A673 (cell line): ENCODE measurements around the gene ATP6V1F. TPM values are rescaled to one million over a fixed set of nuclear protein-coding genes. Genes with fewer than 3 reads are reported as not detected.

Experiments
- BruUV-seq: library from RNA; stranded (reverse); fragments of 400-500 nt; replicated peaks from 2 replicates; lab custom pipeline; 2021; lab: Mats Ljungman, UMichigan
- CTCF ChIA-PET: fragments of 300-600 bp; sonication (Branson Sonifier 250); formaldehyde crosslinking; loops from one replicate; lab custom pipeline; 2022; ENCODE audit warnings: antibody characterized with exemption; lab: Charles Lee
- POLR2A ChIA-PET: fragments of 300-600 bp; sonication (Branson Sonifier 250); formaldehyde crosslinking; loops from one replicate; lab custom pipeline; 2022; ENCODE audit warnings: antibody characterized with exemption; ENCODE audit not compliant: low non-redundant PET; lab: Charles Lee
- DNase-seq: peaks from one replicate; pipeline ENCODE4 v3.0.0-alpha.2; 2015; ENCODE audit warnings: low spot score
- H3K27ac ChIP-seq: fragments of 200-600 bp; sonication (generic); 2 replicates; pipeline ENCODE4 v1.5.1; 2016; ENCODE audit warnings: mixed run types, low read depth, mild to moderate bottlenecking, mixed read lengths, antibody characterized with exemption, low read length; ENCODE audit not compliant: poor library complexity, severe bottlenecking
- H3K27me3 ChIP-seq: fragments of 200-600 bp; sonication (generic); replicated peaks from 2 replicates; pipeline ENCODE4 v1.6.1; 2017; ENCODE audit warnings: mixed run types, low read depth, mild to moderate bottlenecking, mixed read lengths, antibody characterized with exemption, low read length; ENCODE audit not compliant: insufficient read depth, poor library complexity
- H3K36me3 ChIP-seq: fragments of 200-600 bp; sonication (generic); 2 replicates; pipeline ENCODE4 v1.6.1; 2016; ENCODE audit warnings: mixed run types, mild to moderate bottlenecking, mixed read lengths, antibody characterized with exemption, low read length; ENCODE audit not compliant: insufficient read depth, poor library complexity, severe bottlenecking
- H3K4me1 ChIP-seq: fragments of 200-600 bp; sonication (generic); 2 replicates; pipeline ENCODE4 v1.6.1; 2017; ENCODE audit warnings: mixed run types, mild to moderate bottlenecking, mixed read lengths, antibody characterized with exemption, low read length; ENCODE audit not compliant: insufficient read depth, poor library complexity, severe bottlenecking
- H3K4me3 ChIP-seq: fragments of 200-600 bp; sonication (generic); 2 replicates; pipeline ENCODE4 v1.5.1; 2016; ENCODE audit warnings: low read depth, mixed run types, mild to moderate bottlenecking, mixed read lengths, low read length; ENCODE audit not compliant: poor library complexity, severe bottlenecking
- H3K9me3 ChIP-seq: fragments of 200-600 bp; sonication (generic); 2 replicates; pipeline ENCODE4 v1.6.1; 2016; ENCODE audit warnings: mixed run types, low read depth, mild to moderate bottlenecking, mixed read lengths, antibody characterized with exemption, low read length; ENCODE audit not compliant: poor library complexity, severe bottlenecking
- EZH2 ChIP-seq: fragments of 200-600 bp; sonication (generic); IDR thresholded peaks from 2 replicates; pipeline ENCODE4 v1.6.1; 2017; ENCODE audit warnings: borderline replicate concordance, low read depth, mild to moderate bottlenecking, mixed read lengths, antibody characterized with exemption, low read length; ENCODE audit not compliant: poor library complexity, severe bottlenecking
- intact Hi-C: fragments of 100-400 bp; cut with micrococcal nuclease; formaldehyde crosslinking; loops from one replicate; pipeline ENCODE4 v1.10.0; 2022; ENCODE audit not compliant: unreplicated experiment
- total RNA-seq: library from RNA; stranded (reverse); gene quantifications from 2 replicates; pipeline ENCODE4 v1.2.3, GENCODE V29; 2021
- TF ChIP-seq, protein P1 (sequence below): fragments of 300-800, 200-600 bp; sonication (generic); conservative IDR thresholded peaks from 2 replicates; pipeline ENCODE4 v1.5.1; 2017; ENCODE audit warnings: low read depth, mild to moderate bottlenecking, antibody characterized with exemption, low read length, moderate library complexity, mixed read lengths

The ATP6V1F gene
- total RNA-seq, 1 experiment from 2014 or later, result 148 TPM

DNA sequence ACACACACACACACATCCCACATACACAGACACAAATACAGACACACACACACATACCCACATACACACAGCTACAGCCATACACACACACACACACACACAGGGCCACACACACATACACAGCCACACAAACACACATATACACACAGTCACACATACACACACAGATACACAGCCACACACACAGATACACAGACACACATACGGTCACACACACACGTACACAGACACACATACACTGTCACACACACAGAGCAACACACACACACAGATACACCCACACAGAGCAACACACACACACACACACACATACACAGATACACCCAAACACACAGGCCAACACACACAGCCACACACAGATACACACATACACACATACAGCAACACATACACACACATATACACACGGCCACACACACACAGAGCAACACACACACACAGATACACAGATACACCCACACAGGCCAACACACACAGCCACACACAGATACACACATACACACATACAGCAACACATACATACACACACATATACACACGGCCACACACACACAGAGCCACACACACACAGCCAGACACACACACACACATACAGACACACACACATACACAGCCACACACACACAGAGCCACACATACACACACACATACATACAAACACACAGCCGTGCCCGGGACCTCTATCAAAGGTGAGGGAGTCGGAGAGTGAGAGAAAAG is 25.5 kb downstream of the ATP6V1F start:
- POLR2A ChIA-PET, result no interaction called here
- Histone ChIP-seq H3K4me1 (no peaks in the 10 kb centered on the region), H3K4me3 (no peak overlapping the region), H3K27ac (no peak overlapping the region), H3K36me3 (no peaks in the 10 kb centered on the region), H3K27me3 (peaks cover 21% of the 10 kb centered on the region), H3K9me3 (no peaks in the 10 kb centered on the region)
- no TSS peak for BruUV-seq
- TF ChIP-seq, protein P1, sequence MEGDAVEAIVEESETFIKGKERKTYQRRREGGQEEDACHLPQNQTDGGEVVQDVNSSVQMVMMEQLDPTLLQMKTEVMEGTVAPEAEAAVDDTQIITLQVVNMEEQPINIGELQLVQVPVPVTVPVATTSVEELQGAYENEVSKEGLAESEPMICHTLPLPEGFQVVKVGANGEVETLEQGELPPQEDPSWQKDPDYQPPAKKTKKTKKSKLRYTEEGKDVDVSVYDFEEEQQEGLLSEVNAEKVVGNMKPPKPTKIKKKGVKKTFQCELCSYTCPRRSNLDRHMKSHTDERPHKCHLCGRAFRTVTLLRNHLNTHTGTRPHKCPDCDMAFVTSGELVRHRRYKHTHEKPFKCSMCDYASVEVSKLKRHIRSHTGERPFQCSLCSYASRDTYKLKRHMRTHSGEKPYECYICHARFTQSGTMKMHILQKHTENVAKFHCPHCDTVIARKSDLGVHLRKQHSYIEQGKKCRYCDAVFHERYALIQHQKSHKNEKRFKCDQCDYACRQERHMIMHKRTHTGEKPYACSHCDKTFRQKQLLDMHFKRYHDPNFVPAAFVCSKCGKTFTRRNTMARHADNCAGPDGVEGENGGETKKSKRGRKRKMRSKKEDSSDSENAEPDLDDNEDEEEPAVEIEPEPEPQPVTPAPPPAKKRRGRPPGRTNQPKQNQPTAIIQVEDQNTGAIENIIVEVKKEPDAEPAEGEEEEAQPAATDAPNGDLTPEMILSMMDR, result no peak
- no peak for TF ChIP-seq EZH2
- CTCF ChIA-PET, result no interaction called here
- DNase-seq, result no peak
- intact Hi-C loops, result loop anchor here (10.0 kb wide), 1 partner anchor 93 kb away; the partner anchor contains the start of gene CCDC136

DNA sequence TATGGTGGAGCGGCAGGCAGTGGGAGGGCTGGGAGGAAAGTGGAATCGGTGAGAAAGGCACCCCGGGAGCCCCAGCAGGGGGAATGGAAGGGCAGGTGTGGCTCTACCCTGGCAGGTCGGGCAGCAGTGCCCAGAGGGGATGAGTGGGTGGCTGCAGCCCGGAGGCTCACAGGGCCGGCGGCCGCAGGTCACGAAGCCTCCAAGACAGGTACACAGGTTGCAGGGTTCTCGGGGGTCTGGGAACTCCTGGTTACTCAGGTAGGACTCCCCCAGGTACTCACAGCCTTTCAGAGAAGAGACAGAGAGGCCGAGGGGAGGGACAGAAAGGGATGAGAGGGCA is 26.1 kb downstream of the ATP6V1F start:
- no peak overlapping the region for H3K4me3 ChIP-seq
- no peaks in the 10 kb centered on the region for H3K9me3 ChIP-seq
- peaks cover 21% of the 10 kb centered on the region for H3K27me3 ChIP-seq
- POLR2A ChIA-PET, result no interaction called here
- H3K27ac ChIP-seq, result no peak overlapping the region
- H3K4me1 ChIP-seq, result no peaks in the 10 kb centered on the region
- CTCF ChIA-PET, result no interaction called here
- no peaks in the 10 kb centered on the region for H3K36me3 ChIP-seq
- intact Hi-C loops, result loop anchor here (10.0 kb wide), 1 partner anchor 94 kb away; the partner anchor contains the start of gene CCDC136
- TF ChIP-seq, protein P1, result no peak
- no peak for TF ChIP-seq EZH2
- no peak for DNase-seq
- no TSS peak for BruUV-seq

GRCh38 chr7:128889121-128889520 is 26.5 kb downstream of the ATP6V1F start:
- BruUV-seq, result no TSS peak
- intact Hi-C loops, result loop anchor here (10.0 kb wide), 1 partner anchor 94 kb away; the partner anchor contains the start of gene CCDC136
- Histone ChIP-seq H3K27ac (no peak overlapping the region), H3K4me1 (no peaks in the 10 kb centered on the region), H3K4me3 (no peak overlapping the region), H3K36me3 (no peaks in the 10 kb centered on the region), H3K9me3 (no peaks in the 10 kb centered on the region), H3K27me3 (peaks cover 21% of the 10 kb centered on the region)
- TF ChIP-seq EZH2, result no peak
- TF ChIP-seq, protein P1, result no peak
- no peak for DNase-seq
- CTCF ChIA-PET, result no interaction called here
- POLR2A ChIA-PET, result no interaction called here
